ENCODE data around the gene TMC7.
A peak's percentile ranks its signal among the peaks of the same experiment; 100 is the strongest.

TMC7 gene

GRCh38 chr16:19033761-19034160 lies 50.0 kb downstream of the TMC7 start:
- DNase-seq = no peak

GRCh38 chr16:19040400-19040799 lies 56.7 kb downstream of the TMC7 start:
- no peak for DNase-seq

GRCh38 chr16:19044769-19045168 lies 61.0 kb downstream of the TMC7 start:
- no peak for DNase-seq

GRCh38 chr16:19046062-19046461 lies 62.3 kb downstream of the TMC7 start:
- DNase-seq = no peak

- DNase-seq = no peak
Measured at GRCh38 chr16:19062706-19063105, 79.0 kb downstream of the TMC7 start.

- no peak for DNase-seq
Measured at GRCh38 chr16:19066988-19067348, 83.2 kb downstream of the TMC7 start.

GRCh38 chr16:19067349-19068236 lies 83.9 kb downstream of the TMC7 start, which contains the start of gene COQ7:
Gene COQ7 (plus strand): TSS chr16:19067614. CDS start chr16:19067665, 51 bp downstream.
- DNase-seq = peak; percentile 97

GRCh38 chr16:19068237-19068815 lies 84.6 kb downstream of the TMC7 start:
- DNase-seq = no peak

- peak; percentile 26 for DNase-seq
Measured at GRCh38 chr16:19071811-19072777, 88.4 kb downstream of the TMC7 start.

- no peak for DNase-seq
Measured at GRCh38 chr16:19073344-19073743, 89.6 kb downstream of the TMC7 start.

- DNase-seq = no peak
Measured at GRCh38 chr16:19073863-19074262, 90.1 kb downstream of the TMC7 start.

- DNase-seq = no peak
Measured at GRCh38 chr16:19075511-19075910, 91.8 kb downstream of the TMC7 start.

GRCh38 chr16:19077879-19078278 lies 94.1 kb downstream of the TMC7 start:
- DNase-seq = no peak

GRCh38 chr16:19083670-19084069 lies 99.9 kb downstream of the TMC7 start:
- no peak for DNase-seq

GRCh38 chr16:19084139-19084538 lies 100.4 kb downstream of the TMC7 start:
- DNase-seq = no peak

- DNase-seq = no peak
Measured at GRCh38 chr16:19084879-19085278, 101.1 kb downstream of the TMC7 start.

- DNase-seq = no peak
Measured at GRCh38 chr16:19085679-19086200, 102.0 kb downstream of the TMC7 start.

GRCh38 chr16:19086322-19087199 lies 102.8 kb downstream of the TMC7 start:
- DNase-seq = peak; percentile 56

GRCh38 chr16:19088341-19088916 lies 104.7 kb downstream of the TMC7 start:
- DNase-seq = no peak

GRCh38 chr16:19089410-19089955 lies 105.7 kb downstream of the TMC7 start:
- DNase-seq = no peak

GRCh38 chr16:19090916-19091315 lies 107.2 kb downstream of the TMC7 start:
- no peak for DNase-seq
